Inflammatory macrophage (primary cell): Measurements from ENCODE around the gene APOA4.
"Not testable (repeated sequence)": the region's sequence is repeated elsewhere in the genome, so short reads cannot be mapped to it uniquely, and the experiment has no call there.

Experiments used
- DNase-seq, 2 donors: peaks; one replicate each; pipeline ENCODE4 v3.0.0-alpha.2; 2020 to 2022

The APOA4 gene

GRCh38 chr11:116847612-116848011, 24.5 kb upstream of the APOA4 start:
- no peak for DNase-seq

- DNase-seq = no peak
These were observed 21.6 kb upstream of the APOA4 start for GRCh38 chr11:116844722-116845121.

GRCh38 chr11:116843661-116844060, 20.6 kb upstream of the APOA4 start:
- DNase-seq = no peak

DNA sequence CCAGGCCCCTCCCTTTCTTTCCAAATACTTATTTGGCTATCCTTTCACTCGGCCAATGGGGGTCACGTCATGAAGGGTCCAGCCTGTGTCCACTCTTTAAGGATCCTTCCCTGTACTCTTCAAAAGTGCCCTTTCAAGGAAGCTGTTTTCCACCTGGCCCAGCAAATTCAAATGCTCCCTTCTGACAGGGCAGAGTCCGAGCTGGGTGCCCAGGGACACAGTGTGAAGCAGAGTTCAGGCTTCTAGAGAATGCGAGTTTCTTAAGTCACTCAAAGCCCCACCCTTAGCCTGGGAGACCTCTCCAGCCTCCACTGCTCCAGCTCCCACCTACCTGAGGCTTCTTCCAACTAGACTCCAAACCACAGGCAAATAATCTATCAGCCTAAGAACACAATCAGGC, 19.8 kb upstream of the APOA4 start:
- no peak for DNase-seq

- DNase-seq = no peak
These were observed 19.0 kb upstream of the APOA4 start for GRCh38 chr11:116842117-116842516.

DNA sequence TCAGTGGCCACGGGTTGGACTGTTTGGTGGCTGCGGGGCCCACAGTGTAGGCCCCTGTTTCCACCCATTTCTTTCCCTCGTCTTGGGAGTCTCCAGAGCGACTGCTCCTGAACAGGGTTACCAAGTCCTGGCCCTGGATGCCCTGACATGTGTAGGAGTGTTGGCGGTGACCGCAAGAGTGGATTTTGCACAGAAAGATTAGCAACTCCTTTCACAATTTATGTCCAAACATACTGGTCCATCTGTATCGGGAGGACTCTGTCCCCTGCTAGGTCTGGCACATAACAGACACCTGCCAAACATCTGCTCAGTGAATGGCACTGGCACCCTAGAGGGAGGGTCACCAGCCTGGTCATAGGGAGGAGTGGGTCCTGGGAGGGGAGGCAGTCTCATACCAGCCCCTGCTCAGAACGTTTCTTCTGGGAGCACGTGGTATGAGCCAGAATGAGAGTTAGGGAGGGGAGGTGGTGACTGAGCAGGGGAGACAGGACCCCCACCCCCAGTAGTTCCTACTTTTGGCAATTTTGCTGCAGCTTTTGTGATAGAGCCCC, 17.7 kb upstream of the APOA4 start:
- DNase-seq = no peak

- DNase-seq = peak in 1 of 2 donors; percentile 23
These were observed 17.2 kb upstream of the APOA4 start for GRCh38 chr11:116840224-116840745.

- no peak for DNase-seq
These were observed 15.4 kb upstream of the APOA4 start for GRCh38 chr11:116838321-116839084.

DNA sequence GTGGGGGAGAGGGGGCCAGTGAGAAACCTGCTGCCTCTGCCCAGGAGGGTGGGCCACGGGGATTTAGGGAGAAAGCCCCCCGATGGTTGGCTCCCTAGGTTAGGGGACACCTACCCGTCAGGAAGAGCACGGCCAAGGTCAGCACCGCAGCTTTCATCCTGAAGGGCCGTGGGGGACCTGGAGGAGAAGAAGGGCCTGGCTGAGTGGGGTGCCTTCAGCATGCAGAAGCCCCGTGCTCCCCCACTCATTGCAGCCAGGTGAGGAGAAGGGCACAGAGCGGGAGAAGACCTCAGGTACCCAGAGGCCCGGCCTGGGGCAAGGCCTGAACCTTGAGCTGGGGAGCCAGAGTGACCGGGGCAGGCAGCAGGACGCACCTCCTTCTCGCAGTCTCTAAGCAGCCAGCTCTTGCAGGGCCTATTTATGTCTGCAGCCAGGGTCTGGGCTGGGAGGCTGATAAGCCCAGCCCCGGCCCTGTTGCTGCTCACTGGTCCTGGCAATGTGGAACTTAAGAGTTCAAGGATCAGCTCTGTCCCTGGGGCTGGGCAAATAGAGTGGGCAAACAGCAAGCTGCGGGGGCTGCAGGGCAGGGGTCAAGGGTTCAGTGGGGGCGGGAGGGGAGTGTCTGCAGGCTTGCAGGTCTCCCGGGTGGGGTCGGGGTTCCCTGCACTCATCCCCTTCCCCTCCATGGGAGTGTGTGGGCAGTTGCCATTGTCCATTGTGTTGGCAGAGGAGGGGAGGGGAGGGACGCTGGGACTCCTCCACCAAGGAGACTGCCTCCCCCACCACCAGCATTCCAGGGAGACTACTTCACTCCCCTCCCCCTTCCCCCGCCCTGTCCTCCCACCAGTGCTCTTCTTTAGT, 14.4 kb upstream of the APOA4 start, which contains the start of gene APOA1:
Gene APOA1, minus strand, starts transcription at position 392 of the 861 bp plus-strand sequence. Its CDS starts 235 bp downstream, at position 157.
- DNase-seq = no peak

DNA sequence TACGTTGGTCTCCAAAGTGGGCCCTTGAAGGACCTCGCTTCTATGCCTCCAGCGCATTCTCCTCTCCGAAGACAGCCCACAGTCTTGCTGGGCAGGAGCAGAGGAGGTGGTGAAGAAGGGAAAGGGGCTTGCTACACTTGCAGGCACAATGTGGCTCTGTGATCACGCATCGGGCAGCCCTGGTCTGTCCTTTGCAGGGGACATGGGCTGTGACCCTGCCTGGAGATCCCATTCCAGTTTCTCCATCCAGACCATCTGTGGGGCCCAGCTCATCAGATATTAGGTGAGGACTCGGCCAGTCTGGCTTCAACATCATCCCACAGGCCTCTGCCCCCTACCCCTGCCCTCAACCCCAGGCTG, 13.5 kb upstream of the APOA4 start:
- DNase-seq = no peak

DNA sequence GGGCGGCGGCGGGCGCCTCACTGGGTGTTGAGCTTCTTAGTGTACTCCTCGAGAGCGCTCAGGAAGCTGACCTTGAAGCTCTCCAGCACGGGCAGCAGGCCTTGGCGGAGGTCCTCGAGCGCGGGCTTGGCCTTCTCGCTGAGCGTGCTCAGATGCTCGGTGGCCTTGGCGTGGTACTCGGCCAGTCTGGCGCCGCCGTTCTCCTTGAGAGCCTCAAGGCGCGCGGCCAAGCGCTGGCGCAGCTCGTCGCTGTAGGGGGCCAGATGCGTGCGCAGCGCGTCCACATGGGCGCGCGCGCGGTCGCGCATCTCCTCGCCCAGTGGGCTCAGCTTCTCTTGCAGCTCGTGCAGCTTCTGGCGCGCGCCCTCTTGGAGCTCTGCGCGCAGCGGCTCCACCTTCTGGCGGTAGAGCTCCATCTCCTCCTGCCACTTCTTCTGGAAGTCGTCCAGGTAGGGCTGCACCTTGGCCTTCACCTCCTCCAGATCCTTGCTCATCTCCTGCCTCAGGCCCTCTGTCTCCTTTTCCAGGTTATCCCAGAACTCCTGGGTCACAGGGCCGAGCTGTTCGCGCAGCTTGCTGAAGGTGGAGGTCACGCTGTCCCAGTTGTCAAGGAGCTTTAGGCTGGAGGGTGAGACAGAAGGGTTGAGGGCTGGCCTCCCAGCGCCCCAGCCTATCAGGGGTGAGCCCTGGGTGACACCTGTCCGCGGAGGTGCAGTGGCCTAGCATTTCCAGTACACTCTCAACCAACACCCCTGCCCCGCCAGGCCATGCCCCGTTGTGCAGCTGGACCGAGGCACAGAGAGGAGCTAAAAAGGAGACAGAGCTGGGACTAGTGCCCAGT, 12.9 kb upstream of the APOA4 start:
- peak; percentile 68 to 70 for DNase-seq

- peak; percentile 39 to 48 for DNase-seq
These were observed 12.1 kb upstream of the APOA4 start for GRCh38 chr11:116835042-116835772.

GRCh38 chr11:116834535-116835041, 11.5 kb upstream of the APOA4 start:
- not testable (repeated sequence) for DNase-seq

DNA sequence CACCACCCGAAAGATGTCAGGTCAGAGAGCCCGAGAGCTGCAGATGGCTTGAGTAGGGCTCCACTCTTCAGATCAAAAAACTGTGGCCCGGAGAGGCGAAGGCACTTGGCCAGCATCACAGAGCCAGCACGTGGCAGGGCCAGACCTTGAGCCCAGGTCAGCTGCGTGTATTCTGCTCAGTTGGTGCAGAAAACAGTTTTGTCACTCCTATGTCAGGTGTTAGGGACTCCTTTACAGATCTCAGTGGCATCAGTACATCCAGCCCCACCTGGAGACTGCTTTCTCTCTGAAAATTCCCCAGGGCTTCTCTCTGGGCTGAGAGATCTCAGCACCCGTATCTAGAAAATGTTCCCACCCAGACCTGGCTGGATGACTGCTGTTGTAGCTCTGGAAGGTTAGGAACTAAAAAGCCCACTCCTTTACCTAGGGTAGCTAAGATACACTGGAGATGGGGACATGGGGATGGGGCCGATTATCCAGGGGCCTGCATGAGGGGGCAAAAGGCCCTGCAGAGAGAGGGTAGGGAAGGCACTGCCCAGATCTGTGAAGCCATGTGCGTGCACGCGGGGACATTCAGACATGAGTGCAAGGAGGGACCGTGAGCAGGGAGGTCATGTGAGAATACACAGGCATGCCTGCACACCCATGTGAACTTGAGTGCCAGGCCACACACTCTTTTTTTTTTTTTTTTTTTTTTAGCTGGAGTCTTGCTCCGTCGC, 10.9 kb upstream of the APOA4 start:
- no peak for DNase-seq

DNA sequence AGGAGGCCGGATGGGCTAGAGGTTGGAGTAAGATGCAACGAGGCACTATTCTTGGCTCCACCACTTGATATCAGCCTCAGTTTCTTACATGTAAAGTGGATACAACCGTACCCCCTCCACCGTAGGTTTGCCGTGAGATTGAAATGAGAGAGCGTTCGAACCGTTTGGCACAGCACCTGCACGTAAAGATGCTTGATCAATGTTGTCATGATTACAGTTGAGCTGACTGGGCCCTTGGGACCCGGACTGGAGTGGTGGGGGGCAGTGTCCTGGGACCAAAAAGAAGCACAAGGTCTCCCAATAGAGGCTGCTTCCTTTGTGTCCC, 10.3 kb upstream of the APOA4 start:
- no peak for DNase-seq

DNA sequence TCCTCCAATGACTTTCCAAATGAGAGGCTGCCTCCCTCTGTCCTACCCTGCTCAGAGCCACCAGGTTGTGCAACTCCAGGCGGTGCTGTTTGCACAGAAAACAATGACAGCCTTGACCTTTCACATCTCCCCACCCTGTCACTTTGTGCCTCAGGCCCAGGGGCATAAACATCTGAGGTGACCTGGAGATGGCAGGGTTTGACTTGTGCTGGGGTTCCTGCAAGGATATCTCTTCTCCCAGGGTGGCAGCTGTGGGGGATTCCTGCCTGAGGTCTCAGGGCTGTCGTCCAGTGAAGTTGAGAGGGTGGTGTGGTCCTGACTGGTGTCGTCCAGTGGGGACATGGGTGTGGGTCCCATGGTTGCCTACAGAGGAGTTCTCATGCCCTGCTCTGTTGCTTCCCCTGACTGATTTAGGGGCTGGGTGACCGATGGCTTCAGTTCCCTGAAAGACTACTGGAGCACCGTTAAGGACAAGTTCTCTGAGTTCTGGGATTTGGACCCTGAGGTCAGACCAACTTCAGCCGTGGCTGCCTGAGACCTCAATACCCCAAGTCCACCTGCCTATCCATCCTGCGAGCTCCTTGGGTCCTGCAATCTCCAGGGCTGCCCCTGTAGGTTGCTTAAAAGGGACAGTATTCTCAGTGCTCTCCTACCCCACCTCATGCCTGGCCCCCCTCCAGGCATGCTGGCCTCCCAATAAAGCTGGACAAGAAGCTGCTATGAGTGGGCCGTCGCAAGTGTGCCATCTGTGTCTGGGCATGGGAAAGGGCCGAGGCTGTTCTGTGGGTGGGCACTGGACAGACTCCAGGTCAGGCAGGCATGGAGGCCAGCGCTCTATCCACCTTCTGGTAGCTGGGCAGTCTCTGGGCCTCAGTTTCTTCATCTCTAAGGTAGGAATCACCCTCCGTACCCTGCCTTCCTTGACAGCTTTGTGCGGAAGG, 9.5 kb upstream of the APOA4 start:
- DNase-seq = no peak

DNA sequence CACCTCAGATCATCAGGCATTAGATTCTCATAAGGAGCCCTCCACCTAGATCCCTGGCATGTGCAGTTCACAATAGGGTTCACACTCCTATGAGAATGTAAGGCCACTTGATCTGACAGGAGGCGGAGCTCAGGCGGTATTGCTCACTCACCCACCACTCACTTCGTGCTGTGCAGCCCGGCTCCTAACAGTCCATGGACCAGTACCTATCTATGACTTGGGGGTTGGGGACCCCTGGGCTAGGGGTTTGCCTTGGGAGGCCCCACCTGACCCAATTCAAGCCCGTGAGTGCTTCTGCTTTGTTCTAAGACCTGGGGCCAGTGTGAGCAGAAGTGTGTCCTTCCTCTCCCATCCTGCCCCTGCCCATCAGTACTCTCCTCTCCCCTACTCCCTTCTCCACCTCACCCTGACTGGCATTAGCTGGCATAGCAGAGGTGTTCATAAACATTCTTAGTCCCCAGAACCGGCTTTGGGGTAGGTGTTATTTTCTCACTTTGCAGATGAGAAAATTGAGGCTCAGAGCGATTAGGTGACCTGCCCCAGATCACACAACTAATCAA, 8.8 kb upstream of the APOA4 start:
- no peak for DNase-seq

GRCh38 chr11:116830184-116830912, 7.2 kb upstream of the APOA4 start:
- no peak for DNase-seq
